ENCODE results near the gene ZSCAN5C.
"Not testable (repeated sequence)": the region's sequence is repeated elsewhere in the genome, so short reads cannot be mapped to it uniquely, and the experiment has no call there.

The ZSCAN5C gene

GRCh38 chr19:56201973-56202372 lies at the start of gene ZSCAN5C:
ZSCAN5C (plus strand) TSS chr19:56202273; CDS start chr19:56205914, 3,641 bp downstream.
- no peak for DNase-seq

GRCh38 chr19:56152644-56153043 lies 49.4 kb upstream of the ZSCAN5C start:
- no peak for DNase-seq

DNA sequence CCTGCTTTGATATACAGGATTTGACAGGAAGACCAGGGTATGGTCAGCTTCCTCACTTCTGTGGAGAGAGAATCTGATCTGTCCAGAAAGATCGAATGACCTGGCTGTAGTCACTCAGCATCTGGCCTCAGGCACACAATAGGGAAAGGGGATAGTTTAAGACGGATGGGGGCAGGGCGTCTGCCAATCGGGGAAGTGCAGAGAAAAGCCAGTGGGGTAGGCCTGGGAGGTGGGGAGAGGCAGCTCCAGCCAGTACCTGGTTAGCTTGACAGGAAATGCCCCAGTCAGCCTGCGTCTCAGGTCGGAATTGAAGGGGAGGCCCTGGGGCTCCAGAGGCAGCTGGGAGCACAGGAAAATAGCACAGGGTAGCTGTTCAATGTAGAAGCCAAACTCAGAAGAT lies 48.6 kb upstream of the ZSCAN5C start:
- peak; percentile 4 for DNase-seq

DNA sequence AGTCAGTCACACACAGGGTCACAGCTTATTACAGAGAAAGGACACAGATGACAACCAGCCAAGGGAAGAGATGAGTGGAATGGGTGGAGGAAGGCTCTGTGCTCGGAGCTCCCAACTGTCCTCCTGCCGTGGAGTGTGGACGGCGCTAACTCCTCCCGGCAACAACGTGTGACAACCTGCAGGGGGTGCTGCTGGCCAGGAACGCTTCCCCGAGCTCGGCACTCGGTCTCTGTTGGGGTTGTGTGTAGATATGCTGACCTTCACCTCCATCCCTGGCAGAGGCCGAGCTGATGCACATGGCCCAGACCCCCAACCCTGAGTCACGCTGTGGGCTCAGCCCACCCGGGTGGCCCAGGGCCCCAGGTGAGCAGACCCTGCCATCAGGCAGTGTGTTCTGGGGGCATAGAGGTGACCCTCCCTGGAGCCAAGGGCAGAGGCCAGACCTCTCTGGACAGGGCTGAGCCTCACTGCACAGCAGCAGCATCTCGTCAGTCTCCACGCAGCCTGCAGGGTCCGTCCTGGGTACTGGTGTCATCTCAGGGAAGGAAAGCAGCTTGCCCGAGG lies 46.9 kb upstream of the ZSCAN5C start:
- no peak for DNase-seq

GRCh38 chr19:56156768-56157167 lies 45.3 kb upstream of the ZSCAN5C start:
- peak; percentile 15 for DNase-seq

DNA sequence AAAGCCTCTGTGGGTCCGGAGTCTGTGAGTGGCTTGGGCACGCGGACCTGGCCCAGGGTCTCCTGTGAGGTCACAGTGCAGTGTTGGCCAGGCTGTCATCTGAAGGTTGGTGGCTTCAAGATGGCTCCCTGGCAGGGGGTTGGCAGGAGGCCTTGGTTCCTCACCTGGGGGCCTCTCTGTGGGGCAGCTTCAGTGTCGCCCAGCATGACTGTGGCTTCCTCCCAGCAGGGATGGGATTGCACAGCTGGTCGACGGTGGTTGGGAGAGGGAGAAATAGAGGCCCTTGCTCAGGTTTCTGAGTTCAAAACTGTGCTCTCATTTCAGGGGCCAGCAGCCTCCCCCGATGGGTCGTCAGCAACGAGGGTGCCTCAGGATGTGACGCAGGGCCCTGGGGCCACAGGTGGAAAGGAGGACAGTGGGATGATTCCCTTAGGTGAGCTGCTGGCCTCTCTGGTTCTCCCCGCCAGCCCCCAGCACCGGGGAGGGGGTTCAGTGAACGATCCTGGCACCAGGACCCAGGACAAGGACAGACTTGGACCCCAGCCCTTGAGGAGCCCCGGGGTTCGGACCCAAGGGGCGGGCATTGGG lies 43.8 kb upstream of the ZSCAN5C start:
- DNase-seq = peak; percentile 10

DNA sequence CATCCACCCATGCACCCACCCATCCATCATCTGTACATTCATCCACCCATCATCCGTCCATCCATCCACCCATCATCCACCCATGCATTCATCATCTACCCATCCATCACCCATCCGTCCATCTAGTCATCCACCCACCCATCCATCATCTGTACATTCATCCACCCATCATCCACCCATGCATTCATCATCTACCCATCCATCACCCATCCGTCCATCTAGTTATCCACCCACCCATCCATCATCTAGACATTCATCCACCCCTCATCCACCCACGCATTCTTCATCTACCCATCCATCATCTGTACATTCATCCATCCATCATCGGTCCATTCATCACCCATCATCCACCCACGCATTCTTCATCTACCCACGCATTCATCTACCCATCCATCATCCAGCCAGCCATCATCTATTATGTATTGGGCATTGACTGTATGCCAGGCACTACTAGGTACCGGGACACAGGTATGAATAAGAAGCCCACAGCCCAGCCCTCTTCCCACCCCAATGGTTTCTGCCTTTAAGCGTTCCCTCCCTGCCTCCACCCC lies 43.0 kb upstream of the ZSCAN5C start:
- no peak for DNase-seq

DNA sequence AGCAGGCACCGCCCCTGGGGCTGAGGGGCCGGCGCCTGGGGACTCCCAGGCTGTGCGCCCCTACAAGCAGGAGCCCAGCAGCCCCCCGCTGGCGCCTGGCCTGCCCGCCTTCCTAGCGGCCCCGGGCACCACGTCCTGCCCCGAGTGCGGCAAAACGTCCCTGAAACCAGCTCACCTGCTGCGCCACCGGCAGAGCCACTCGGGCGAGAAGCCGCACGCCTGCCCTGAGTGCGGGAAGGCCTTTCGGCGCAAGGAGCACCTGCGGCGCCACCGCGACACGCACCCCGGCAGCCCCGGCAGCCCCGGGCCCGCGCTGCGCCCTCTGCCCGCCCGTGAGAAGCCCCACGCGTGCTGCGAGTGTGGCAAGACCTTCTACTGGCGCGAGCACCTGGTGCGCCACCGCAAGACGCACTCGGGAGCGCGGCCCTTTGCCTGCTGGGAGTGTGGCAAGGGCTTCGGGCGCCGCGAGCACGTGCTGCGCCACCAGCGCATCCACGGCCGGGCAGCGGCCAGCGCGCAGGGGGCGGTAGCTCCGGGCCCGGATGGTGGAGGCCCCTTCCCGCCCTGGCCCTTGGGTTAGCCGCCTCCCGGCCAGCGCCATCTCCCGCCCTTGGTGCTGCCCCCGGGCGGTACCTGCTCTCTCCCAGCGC lies 42.3 kb upstream of the ZSCAN5C start:
- DNase-seq = no peak

DNA sequence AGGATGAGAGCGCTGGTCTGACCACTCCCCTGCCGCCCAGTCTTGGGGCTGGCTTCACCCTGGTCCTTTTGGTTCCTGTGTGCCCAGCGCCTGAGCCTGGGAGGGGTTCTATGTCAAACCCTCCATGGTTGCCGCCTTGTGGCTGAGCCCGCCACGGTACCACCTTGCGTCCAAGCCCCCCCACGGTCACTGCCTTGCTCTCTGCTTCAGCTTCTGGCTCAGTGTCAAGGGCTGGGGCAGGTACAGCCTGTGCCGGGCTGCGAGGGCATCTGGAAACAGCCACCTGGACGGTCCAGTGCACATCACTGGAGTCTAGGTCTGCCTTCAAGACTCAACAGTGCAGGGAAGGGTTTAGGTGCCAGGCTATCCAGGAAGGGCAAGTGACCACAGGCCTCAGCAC lies 40.5 kb upstream of the ZSCAN5C start:
- DNase-seq = no peak

GRCh38 chr19:56162258-56162657 lies 39.8 kb upstream of the ZSCAN5C start:
- no peak for DNase-seq

- no peak for DNase-seq
Observed at GRCh38 chr19:56163097-56163496, 39.0 kb upstream of the ZSCAN5C start.

GRCh38 chr19:56167064-56167578 lies 35.0 kb upstream of the ZSCAN5C start:
- DNase-seq = no peak

DNA sequence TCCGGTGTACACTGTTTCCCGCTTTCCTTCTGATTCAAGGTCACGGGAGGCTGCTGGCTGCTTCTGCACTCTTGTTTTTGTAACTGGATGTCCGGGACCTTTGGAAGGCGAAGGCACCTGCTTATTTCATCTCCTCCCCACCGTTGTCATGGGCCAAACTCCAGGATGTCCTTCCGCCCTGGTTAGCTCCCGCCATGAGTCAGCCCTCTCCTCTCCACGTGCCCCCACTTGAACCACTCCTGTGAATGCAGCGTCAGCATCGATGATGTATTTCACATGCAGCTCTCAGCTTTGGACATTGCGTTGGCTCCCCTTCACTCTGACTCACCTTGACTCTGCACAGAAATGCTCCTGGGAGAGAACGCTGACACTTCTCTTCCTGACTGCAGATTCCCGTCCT lies 31.8 kb upstream of the ZSCAN5C start:
- no peak for DNase-seq

DNA sequence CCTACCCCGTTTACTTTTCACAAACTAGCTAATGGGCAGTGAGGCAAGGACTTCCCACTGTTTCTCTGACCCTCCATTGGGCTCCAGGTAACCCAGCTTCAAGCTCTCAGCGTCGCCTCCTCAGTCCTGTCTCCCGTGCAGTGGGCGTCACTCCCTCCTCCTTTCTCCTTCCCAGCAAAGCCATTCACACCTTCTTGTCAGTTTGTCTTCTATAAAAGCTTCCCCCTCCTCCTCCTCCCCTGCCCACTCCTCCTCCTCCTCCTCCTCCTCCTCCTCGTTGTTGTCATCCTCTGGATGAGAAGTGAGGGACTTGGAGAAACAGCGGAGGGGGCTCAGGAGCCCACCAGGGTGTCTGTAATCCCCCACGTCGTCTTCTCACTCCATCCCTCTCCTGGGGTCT lies 28.0 kb upstream of the ZSCAN5C start:
- no peak for DNase-seq

- DNase-seq = no peak
Observed at GRCh38 chr19:56174550-56174949, 27.5 kb upstream of the ZSCAN5C start.

DNA sequence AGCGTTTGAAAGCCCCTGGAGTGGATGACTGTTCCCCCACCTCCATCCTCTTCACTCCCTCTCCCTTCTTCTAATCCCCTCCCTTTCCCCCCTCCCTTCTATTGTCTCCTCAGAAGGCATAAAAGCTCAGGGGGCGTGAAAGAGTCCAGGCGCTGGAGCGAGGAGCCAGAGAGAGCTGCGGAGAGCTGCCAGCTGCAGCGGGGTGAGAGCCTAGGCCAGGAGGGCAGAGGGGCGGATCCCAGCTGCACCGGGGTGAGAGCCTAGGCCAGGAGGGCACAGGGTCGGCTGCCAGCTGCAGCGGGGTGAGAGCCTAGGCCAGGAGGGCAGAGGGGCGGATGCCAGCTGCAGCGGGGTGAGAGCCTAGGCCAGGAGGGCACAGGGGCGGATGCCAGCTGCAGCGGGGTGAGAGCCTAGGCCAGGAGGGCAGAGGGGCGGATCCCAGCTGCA lies 26.2 kb upstream of the ZSCAN5C start, which contains the start of gene GALP:
TSS of gene GALP (plus strand) at position 148 of the 447 bp plus-strand sequence. CDS start 1,101 bp downstream, outside the sequence.
- DNase-seq = not testable (repeated sequence)

DNA sequence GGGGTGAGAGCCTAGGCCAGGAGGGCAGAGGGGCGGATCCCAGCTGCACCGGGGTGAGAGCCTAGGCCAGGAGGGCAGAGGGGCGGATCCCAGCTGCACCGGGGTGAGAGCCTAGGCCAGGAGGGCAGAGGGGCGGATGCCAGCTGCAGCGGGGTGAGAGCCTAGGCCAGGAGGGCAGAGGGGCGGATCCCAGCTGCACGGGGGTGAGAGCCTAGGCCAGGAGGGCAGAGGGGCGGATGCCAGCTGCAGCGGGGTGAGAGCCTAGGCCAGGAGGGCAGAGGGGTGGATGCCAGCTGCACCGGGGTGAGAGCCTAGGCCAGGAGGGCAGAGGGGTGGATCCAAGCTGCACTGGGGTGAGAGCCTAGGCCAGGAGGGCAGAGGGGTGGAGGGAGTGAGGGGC lies 25.8 kb upstream of the ZSCAN5C start:
- DNase-seq = not testable (repeated sequence)

DNA sequence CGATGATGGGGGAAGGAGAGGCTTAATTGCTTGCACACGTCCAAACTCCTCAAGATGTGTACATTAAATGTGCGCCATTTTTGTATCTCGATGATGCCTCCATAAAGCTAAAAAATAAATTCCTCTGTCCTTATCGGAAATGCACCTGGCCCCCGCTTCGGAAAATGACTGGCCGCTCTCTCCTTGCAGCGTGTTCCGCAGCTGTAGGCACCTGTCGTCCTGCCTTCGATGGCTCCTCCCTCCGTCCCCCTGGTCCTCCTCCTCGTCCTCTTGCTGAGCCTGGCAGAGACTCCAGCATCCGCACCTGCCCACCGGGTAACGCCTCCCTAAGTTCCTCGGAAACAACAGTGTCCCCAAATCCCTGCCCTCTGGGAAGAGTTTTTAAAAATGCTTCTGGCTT lies 25.2 kb upstream of the ZSCAN5C start:
- DNase-seq = no peak

DNA sequence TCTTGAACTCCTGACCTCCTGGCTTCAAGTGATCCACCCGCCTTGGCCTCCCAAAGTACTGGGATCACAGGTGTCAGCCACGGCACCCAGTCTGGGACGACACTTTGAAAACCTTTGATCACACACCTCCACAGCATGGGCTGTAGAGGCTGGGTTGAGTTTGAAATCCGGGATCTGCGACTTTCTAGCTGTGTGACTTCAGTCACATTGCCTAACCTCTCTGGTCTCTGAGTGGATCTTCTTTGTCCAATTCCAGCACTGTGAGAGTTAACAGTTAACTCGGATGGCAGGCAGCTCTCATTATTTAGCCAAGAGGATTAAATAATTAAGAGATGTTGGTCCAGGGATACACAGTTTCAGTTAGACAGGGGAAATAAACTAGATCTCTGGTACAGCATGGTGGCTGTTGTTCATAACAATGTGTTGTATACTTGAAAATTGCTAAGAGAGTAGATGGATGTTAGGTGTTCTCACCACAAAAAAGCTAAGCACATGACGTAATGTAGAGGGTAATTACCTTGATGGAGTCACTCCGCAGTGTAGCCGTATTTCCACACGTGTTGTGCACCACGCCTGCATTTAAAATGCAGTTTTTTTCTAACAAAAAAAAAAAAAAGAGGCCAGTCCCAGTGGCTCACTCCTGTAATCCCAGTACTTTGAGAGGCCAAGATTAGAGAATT lies 24.4 kb upstream of the ZSCAN5C start:
- no peak for DNase-seq

- no peak for DNase-seq
Observed at GRCh38 chr19:56189785-56190184, 12.3 kb upstream of the ZSCAN5C start.

GRCh38 chr19:56191115-56191514 lies 11.0 kb upstream of the ZSCAN5C start:
- DNase-seq = no peak

DNA sequence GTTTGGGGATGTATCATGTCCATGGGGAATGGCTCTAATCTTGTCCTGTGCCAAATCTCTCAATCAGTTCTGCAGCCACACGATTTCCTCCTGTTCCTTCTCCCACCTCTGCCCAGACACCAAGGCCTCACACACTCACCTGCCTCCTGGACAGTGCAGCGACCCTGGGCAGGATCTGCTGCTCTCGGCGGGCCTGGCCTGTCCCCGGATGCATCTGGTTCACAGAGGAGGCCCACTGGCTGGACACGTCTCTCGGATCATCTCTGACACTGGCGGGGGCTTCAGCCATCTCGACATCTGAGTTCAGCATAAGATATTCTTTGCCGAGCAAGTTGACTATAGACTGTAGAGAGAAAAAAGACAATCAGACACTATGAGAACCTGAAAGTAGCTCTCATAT lies 10.4 kb upstream of the ZSCAN5C start:
- DNase-seq = no peak

DNA sequence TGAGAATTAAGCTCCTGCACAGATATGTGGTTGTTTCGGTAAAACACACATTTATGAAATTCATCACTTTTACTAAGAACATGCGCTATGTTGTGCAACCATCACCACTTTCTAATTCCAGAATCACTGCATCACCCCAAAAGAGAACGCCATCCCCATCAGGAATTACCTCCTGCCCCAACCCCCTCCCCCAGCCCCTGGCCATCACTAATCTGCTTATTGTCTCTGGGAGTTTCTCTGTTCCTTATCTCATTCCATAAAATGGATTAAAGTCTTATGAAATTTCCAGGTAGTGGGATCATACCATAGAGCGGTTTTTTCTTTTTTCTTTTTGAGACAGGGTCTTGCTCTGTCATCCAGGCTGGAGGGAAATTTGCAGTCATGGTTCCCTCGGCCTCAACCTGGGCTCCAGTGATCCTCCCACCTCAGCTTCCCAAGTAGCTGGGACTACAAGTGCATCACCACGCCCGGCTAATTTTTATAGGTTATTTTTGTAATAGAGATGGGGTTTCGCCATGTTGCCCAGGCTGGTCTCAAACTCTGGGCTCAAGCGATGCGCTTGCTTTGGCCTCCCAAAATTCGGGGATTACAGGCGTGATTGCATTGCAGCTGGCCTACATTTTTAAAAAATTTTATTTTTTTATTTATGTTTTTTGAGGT lies 8.0 kb upstream of the ZSCAN5C start:
- DNase-seq = no peak

All from left hindlimb (tissue), 1 donor.